Sigmoid colon (tissue), 7 donors: Measurements from ENCODE around the gene STX18. TPM values are rescaled to one million over a fixed set of nuclear protein-coding genes. Genes with fewer than 3 reads are reported as not detected.
"Not testable (repeated sequence)": the region's sequence is repeated elsewhere in the genome, so short reads cannot be mapped to it uniquely, and the experiment has no call there.

Experiments used
- DNase-seq: peaks from one replicate; pipeline ENCODE4 v3.0.0-alpha.2; 2019
- H3K27ac ChIP-seq, 4 donors: fragments of 200-600 bp; sonication (generic); one replicate each; pipeline ENCODE4 v1.5.1; 2016 to 2019; ENCODE audit warnings: mild to moderate bottlenecking in 1 of 4
- H3K27me3 ChIP-seq, 3 donors: fragments of 200-600 bp; sonication (generic); one replicate each; pipeline ENCODE4 v1.5.1; 2019; ENCODE audit warnings: mild to moderate bottlenecking in 1 of 3
- H3K36me3 ChIP-seq, 4 donors: fragments of 200-600 bp; sonication (generic); one replicate each; pipeline ENCODE4 v1.5.1; 2016 to 2019
- H3K4me1 ChIP-seq, 4 donors: fragments of 200-600 bp; sonication (generic); one replicate each; pipeline ENCODE4 v1.5.1; 2017 to 2019
- H3K4me3 ChIP-seq, 4 donors: fragments of 200-600 bp; sonication (generic); one replicate each; pipeline ENCODE4 v1.5.1; 2017 to 2019; ENCODE audit warnings: mild to moderate bottlenecking in 2 of 4, moderate library complexity in 1 of 4
- H3K9me3 ChIP-seq, 4 donors: fragments of 200-600 bp in 3 of 4; sonication (generic) in 3 of 4; one replicate each; pipeline versions ENCODE4 v1.5.1 to v1.6.1; 2013 to 2019
- CTCF ChIP-seq, 4 experiments: fragments of 450-650 bp in 3 of 4; fragments of 200-600 bp in 1 of 4; IDR thresholded peaks; one replicate each; pipeline ENCODE4 v1.5.1; 2016 to 2019; ENCODE audit warnings: antibody characterized with exemption in 4 of 4, mild to moderate bottlenecking in 3 of 4, moderate library complexity in 2 of 4
- EP300 ChIP-seq, 4 donors: sonication (generic); formaldehyde crosslinking; IDR thresholded peaks; one replicate each; pipeline ENCODE4 v1.6.1; 2017; ENCODE audit warnings: antibody characterized with exemption in 4 of 4
- POLR2A ChIP-seq, 2 donors: fragments of 450-650 bp; IDR thresholded peaks; one replicate each; pipeline ENCODE4 v1.6.1; 2016; ENCODE audit warnings: antibody characterized with exemption in 2 of 2, mild to moderate bottlenecking in 2 of 2, moderate library complexity in 2 of 2
- POLR2AphosphoS5 ChIP-seq, 4 donors: sonication (generic); formaldehyde crosslinking; IDR thresholded peaks; one replicate each; pipeline ENCODE4 v1.6.1; 2017; ENCODE audit warnings: antibody characterized with exemption in 4 of 4
- WGBS, 2 donors: extraction: QIAGEN DNeasy Blood & Tissue Kit; methylation state at CpG; one replicate each; pipeline ENCODE4 v1.1.7; 2013; 5-methylcytosine and 5-hydroxymethylcytosine counted together
- intact Hi-C: fragments of 100-400 bp; cut with DNase I; formaldehyde crosslinking; loops from one replicate; pipeline ENCODE4 v1.15.1; 2023
- polyA plus RNA-seq, 3 donors: library from polyadenylated mRNA; stranded (reverse); fragments of 200-250 nt; gene quantifications; one replicate each; pipeline ENCODE4 v1.2.3, GENCODE V29; 2013
- total RNA-seq, 4 donors: library from RNA; depleted of rRNA; stranded (reverse); fragments of >200 nt; gene quantifications; one replicate each; pipeline ENCODE4 v1.1.0, GENCODE V29; 2016
- donor health status: healthy with polysubstance abuse.
- donor health status: Bipolar disorder and iron deficiency.
- donor health status: healthy.

The STX18 gene
- total and polyA plus RNA-seq, 7 donors = 23.5 to 45.1 (median 26.3) TPM

DNA sequence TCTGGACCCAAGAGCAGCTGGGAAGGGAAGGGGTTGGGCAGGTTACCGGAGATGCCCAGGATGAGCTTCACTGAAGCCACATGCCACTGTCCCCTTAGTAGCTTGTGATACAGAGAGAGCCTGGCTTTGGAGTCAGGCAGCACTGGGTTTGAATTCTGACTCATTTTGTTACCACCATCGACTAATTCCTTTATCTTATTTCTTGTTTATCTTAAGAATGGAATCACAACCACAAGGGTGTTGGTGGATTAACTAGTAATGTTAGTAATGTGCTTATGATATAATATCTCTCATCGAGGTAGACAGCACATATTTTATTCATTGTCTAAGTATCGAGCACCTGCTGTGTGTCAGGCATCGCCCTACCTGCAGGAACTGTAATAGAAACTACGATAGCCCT, 17.7 kb upstream of the STX18 start:
- no peak for TF ChIP-seq CTCF (IDR thresholded peaks at IDR 0.05)
- no peak for TF ChIP-seq EP300 (IDR thresholded peaks at IDR 0.05)
- TF ChIP-seq POLR2AphosphoS5 (IDR thresholded peaks at IDR 0.05) = no peak
- TF ChIP-seq POLR2A (IDR thresholded peaks at IDR 0.05) = no peak
- Histone ChIP-seq H3K9me3 (no peaks in the 10 kb centered on the region), H3K4me3 (no peak overlapping the region), H3K36me3 (no peaks in the 10 kb centered on the region), H3K27me3 (no peaks in the 10 kb centered on the region), H3K4me1 (no peaks in the 10 kb centered on the region), H3K27ac (no peak overlapping the region)
- 68 to 76% methylated on average over 6 of the region's 6 CpGs for WGBS, 2 donors
- DNase-seq = no peak
- intact Hi-C loops = no loop called here

GRCh38 chr4:4558881-4559280, 17.0 kb upstream of the STX18 start:
- WGBS, 2 donors = 70 to 71% methylated on average over 4 of the region's 4 CpGs
- Histone ChIP-seq H3K27me3 (no peaks in the 10 kb centered on the region), H3K4me3 (no peak overlapping the region), H3K36me3 (no peaks in the 10 kb centered on the region), H3K27ac (no peak overlapping the region), H3K9me3 (no peaks in the 10 kb centered on the region), H3K4me1 (no peaks in the 10 kb centered on the region)
- no peak for DNase-seq
- intact Hi-C loops = no loop called here
- TF ChIP-seq POLR2A (IDR thresholded peaks at IDR 0.05) (no peak), POLR2AphosphoS5 (IDR thresholded peaks at IDR 0.05) (no peak), CTCF (IDR thresholded peaks at IDR 0.05) (no peak), EP300 (IDR thresholded peaks at IDR 0.05) (no peak)

- Histone ChIP-seq H3K36me3 (no peaks in the 10 kb centered on the region), H3K9me3 (no peaks in the 10 kb centered on the region), H3K27me3 (no peaks in the 10 kb centered on the region), H3K4me1 (no peaks in the 10 kb centered on the region), H3K27ac (no peak overlapping the region), H3K4me3 (no peak overlapping the region)
- no peak for DNase-seq
- intact Hi-C loops = no loop called here
- TF ChIP-seq POLR2A (IDR thresholded peaks at IDR 0.05) (no peak), EP300 (IDR thresholded peaks at IDR 0.05) (no peak)
- WGBS, 2 donors = 91% methylated on average over 4 of the region's 4 CpGs
Measured at GRCh38 chr4:4555916-4556315, 14.1 kb upstream of the STX18 start.

DNA sequence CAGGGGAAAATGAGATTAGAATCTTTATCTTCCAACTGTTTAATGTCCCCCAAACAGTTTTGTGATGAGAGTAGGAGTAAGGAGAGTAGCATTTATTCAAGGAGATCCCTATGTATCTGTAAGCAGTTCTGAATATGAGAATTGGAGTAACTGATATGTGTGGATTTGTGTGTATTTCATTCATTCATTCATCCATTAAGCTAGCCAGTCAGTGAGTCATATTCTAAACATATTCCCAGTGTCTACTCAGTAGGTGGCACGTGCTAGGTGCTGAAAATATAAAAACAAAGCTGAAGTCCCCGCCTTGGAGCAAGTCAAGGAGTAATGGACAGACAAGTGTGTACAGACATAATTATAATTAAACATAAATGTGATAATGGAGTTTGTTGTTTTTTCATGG, 12.4 kb upstream of the STX18 start:
- no peaks in the 10 kb centered on the region for H3K9me3 ChIP-seq
- peaks cover 0 to 9% (median 0%) of the 10 kb centered on the region in 4 donors for H3K36me3 ChIP-seq
- intact Hi-C loops = no loop called here
- no peak overlapping the region for H3K4me3 ChIP-seq
- DNase-seq = no peak
- no peak for TF ChIP-seq POLR2A (IDR thresholded peaks at IDR 0.05)
- no peak for TF ChIP-seq CTCF (IDR thresholded peaks at IDR 0.05)
- no peak for TF ChIP-seq EP300 (IDR thresholded peaks at IDR 0.05)
- no peak for TF ChIP-seq POLR2AphosphoS5 (IDR thresholded peaks at IDR 0.05)
- 94 to 96% methylated on average over 2 of the region's 2 CpGs for WGBS, 2 donors
- H3K27me3 ChIP-seq = no peaks in the 10 kb centered on the region
- H3K4me1 ChIP-seq = no peaks in the 10 kb centered on the region
- no peak overlapping the region for H3K27ac ChIP-seq

DNA sequence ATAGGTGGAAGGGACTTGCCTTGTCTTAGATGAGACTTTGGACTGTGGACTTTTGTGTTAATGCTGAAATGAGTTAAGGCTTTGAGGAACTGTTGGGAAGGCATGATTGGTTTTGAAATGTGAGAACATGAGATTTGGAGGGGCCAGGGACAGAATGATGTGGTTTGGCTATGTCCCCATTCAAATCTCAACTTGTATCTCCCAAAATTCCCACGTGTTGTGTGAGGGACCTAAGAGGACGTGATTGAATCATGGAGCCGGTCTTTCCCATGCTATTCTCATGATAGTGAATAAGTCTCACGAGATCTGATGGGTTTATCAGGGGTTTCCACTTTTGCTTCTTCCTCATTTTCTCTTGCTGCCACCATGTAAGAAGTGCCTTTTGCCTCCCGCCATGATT, 10.2 kb upstream of the STX18 start:
- H3K27me3 ChIP-seq, intact Hi-C loops, DNase-seq, H3K9me3 ChIP-seq, H3K4me3 ChIP-seq, H3K27ac ChIP-seq, H3K4me1 ChIP-seq: not testable (repeated sequence)
- 92 to 94% methylated on average over 5 of the region's 5 CpGs for WGBS, 2 donors
- H3K36me3 ChIP-seq = peaks cover 0 to 19% (median 0%) of the 10 kb centered on the region in 4 donors

- intact Hi-C loops, H3K4me3 ChIP-seq, H3K9me3 ChIP-seq, H3K27me3 ChIP-seq, DNase-seq, H3K27ac ChIP-seq, H3K4me1 ChIP-seq: not testable (repeated sequence)
- H3K36me3 ChIP-seq = peaks cover 0 to 37% (median 0%) of the 10 kb centered on the region in 4 donors
- 82 to 86% methylated on average over 4 of the region's 4 CpGs for WGBS, 2 donors
Measured at GRCh38 chr4:4550161-4550560, 8.3 kb upstream of the STX18 start.
